GM18907 (cell line): ENCODE data around the gene GRK1.

Experiments
- ATAC-seq: cut with Tn5 transposase; IDR thresholded peaks from one replicate; pipeline ENCODE4 v1.9.1; 2021; ENCODE audit warnings: mild to moderate bottlenecking, moderate library complexity; ENCODE audit not compliant: unreplicated experiment

The GRK1 gene

DNA sequence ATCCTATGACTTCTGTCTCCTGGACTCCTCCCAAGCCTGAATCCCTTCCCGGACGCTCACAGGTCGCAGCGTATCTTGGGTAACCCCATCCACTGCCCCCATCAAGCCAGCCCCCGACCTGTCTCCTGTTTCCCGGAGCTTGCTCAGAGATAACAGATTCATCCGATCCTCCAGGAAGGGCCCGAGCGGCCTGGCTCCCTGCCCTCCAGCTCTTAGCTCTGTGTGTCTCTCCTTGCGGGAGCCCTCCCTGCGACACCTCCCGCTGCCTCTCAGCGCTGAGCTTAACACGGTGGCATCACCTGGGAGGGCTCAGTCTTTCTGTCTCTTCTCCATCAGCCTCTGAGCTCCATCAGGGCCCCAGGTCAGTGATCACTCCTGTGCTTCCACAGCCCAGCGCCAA is 87.7 kb downstream of the GRK1 start:
- ATAC-seq: no peak

DNA sequence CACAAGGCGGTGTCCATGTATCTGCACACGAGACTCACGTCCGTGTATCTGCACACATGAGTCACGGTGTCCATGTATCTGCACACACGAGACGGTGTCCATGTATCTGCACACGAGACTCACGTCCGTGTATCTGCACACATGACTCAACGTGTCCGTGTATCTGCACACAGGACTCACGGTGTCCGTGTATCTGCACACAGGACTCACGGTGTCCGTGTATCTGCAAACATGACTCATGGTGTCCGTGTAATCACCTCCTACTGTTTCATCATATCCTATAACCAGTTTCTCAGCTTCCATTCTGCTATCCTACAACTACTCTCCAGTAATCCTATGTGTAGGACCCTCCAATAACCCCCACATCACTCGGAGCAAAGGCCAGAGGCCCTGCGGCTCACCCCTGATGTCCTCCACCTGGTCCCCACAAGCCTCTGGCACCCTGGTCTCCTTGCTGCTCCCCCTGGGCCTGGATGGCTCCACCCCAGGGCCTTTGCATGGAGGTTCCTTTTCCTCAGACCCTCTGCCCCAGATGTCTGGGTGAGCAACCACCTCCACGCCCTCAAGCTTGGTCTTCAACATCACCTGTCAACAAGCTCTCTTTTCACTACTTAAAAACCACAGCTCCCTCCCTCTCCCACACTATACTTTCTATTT is 89.5 kb downstream of the GRK1 start:
- no peak for ATAC-seq

DNA sequence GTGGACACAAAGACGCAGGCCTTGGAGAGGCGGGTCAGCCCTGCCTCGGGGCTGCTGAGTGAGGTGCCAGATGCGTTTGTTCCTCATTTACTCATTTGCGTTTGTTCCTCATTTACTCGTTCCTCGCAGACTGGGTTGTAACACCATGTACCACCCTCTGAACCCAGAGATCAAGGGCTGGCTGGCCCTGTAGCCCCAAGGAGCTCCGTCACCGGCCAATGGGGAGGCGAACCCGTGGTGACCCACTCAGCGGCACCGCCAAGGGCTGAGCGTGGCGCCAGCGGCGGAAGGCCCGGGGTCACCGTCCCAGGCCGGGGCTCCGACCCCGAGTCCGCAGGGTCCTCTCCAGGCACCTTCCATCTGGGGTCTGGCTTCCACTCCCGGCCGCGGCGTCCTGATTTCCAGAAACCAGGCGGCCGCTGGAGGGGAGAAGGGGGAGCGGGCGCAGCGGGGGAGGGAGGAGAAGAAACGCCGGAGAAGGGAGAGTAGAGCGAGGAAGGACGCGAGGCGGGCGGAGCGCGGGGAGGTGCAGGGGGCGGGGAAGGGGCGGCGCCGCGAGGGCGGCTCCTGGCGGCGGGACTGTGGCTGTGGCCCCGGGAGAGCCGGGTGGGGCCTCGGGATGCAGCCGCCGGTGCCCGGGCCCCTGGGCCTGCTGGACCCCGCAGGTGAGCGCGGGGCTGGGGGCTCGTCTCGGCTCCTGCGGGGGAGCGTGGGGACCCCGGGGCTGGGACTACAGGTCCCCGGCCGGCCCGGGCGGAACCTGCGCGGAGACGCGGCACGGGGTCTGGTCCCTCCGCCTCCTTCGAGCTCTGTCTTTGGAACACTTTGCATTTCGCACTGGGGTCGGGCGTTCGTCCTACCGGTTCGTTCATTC is 91.9 kb downstream of the GRK1 start, which contains the start of gene TMEM255B:
TSS of gene TMEM255B (plus strand) at position 576 of the 874 bp plus-strand sequence. CDS start at position 620, 44 bp downstream.
- ATAC-seq: peak; percentile 80

DNA sequence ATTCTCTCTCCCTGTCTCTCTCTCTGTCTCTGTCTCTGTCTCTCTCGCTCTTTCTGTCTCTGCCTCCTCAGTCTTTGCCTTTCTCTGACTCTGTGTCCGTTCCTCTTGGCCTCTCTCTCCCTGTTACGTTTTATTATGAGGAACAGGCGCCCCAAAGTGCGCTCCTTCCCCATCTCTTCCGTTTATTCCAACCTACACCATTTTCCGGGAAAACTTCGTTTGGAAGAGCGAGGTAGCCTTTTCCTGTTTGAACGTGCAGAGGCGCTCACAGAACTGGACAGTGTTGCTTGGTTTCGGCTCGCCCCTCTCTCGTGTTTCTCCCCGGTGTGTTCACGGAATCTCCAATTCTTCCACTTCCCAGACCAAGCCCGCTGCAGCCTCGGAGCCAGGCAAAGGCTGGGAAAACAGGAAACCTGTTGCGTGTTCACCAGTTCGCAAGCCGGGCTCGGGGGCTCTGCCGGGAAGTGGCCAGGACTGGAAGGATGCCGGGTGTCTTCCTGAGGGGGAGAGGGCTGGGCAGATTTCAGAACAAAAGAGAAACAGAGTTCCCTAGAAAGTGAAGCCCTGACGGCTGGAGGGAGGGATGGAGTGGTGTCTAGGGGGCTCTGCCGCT is 92.6 kb downstream of the GRK1 start:
- peak; percentile 6 for ATAC-seq

DNA sequence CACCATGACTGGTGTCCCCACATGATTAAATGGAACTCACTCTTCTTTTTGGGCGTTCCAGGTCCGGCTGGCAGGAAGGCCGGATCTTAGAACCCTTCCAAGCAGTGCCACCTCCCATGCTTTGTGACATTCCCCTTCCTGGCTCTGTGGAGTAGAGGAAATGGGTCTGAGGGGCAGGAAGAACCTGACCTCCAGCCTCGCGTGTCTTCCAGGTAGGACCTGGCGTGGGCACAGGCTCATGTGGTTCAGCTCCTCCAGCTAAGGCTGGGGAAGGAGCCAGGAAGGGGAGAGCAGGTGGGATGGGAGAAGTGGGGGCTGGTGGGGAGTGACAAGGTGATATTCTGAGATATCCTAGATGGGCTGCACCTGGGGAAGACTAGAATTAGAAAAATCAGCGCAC is 94.1 kb downstream of the GRK1 start:
- ATAC-seq: no peak

DNA sequence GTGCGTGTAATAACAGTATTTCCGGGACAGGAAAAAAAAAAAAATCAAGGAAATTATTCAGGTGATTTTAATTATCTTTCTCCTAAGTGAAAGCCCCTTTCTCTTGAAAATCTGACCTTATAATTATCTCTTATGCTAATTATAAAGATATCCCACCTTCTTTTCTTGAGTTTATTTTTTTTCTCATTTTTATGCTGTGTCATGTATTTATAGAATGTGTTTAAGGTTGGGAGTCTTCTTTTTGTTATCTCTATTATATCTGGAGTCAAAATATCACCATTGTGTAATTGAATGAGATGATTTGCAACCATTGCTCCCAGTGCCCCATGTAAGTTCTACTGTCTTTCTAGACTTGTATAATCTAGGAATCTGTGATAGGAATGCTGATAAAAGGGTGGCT is 95.1 kb downstream of the GRK1 start:
- no peak for ATAC-seq

DNA sequence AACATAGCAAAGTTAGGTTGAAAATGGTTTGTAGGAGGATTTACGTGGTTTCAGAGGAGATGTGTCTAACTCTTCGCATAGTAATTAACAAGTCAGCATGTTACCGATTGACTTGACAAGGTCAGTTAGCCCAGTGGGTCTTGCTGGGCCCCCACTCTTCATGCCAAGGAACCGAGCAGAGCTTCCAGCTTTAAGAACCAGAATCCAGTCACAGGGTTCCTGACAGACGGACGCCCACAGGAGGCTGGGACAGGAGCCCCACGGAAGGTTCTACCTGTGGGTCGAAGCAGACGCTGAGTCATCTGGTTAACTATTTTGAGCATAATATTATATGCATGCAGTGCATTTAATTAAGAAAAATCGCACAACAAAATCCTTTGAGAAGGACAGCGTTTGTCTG is 95.5 kb downstream of the GRK1 start:
- no peak for ATAC-seq

DNA sequence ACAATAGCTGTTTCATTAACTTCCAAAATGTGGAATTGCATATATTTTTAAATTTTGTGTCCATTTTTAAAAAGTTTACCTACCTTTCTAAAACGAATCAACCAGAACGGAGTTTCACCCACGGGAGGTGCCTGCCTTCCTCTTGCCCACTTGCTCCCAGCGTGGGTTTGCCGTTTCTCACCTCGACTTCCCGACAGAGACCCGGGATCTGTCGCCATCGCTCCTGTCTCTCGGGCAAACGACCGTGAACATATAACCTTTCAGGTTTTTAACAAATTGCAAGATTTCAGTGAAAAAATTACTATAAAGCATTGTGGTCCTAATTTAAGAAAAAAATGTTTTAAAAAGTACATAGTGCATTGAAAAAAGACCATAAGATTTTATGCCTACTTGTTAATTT is 96.2 kb downstream of the GRK1 start:
- no peak for ATAC-seq

DNA sequence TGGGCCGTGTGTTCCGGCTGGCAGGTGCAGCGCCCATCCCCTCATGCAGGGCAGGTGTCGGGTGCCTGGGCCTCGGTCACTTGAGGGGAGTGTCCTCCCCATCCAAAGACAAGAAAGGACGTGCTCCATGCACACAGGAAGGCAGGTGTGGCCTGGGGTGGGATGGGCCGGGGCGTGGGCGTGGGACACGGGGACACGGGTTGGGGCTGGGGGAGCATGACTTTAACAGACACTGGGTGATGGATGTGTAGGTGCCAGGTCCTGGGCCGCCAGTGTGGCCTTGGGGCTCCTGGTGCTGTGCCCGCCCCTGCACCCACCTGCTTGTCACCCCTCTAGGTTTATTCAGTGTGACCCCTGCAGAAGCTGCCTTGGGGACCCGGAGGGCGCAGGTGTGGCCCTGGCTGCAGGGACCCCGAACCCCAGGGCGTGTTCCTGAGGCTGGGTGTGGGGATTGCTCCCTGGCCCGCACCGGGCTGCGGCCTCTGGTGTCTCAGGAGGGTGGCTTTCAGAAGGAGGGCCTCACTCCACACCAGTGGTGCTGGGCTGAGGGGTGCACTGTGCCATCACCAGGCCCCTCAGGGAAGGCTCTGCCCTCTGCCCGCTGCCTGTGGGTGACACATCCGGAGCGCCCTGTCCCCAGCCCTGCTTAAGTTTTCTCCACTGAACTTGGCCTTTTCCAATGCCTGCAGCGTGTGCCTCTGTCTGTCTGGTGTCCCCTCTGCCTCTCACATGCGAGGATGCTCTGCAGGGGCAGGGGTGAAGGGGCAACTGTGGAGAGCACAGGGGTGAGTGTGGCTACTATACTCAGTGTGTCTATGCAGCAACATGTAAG is 97.2 kb downstream of the GRK1 start:
- ATAC-seq: no peak

DNA sequence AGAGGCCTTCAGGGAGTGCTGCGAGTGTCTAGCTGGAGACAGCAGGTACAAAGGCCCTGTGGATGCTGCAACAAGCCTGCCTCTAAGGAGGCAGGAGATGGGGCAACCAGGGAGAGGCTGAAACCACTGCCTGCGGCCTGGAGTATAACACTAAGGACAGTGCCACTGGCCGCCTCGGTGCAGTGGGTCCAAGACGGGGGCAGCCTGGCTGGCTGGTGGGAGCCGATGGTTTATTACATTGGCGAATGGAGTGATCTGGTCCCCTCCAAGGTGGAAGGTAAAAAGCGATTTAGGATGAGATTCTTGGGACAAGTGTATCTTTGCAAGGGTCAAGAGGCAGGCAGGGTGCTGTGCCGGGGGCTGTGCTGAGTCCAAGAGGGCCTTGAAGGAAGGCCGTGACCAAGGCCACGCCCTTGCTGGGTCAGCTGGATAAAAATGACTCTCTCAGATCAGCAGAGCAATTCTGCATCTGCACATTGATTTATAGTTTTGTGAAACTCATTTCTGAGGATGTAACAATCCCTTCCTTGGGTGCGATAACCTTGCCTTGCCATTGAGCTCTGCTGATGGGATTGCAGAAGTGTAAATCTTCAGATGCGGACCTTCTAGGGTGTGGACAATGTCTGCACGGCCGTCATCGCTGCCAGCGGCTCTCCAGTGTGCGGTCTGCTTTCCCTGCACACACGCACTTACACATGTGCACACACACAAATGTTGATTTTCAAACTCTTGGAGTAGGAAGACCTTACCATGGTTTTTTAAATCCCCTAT is 98.0 kb downstream of the GRK1 start:
- no peak for ATAC-seq

DNA sequence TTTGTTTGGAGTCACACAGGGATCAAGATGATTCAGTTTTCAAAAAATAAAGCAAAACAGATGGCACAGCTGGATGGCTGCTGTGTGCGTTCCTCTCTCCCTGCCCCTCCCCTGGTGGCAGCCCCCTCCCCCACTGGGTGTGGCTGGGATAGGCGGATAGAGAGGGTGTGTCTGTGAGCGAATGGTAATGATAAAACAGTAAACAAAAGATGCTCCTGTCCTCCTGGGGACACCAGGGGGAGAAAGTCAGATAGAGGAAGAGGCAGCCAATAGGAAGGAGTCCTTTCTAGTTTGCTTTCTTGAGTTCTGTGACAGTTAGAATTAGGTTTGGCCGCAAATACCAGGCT is 98.5 kb downstream of the GRK1 start:
- no peak for ATAC-seq

DNA sequence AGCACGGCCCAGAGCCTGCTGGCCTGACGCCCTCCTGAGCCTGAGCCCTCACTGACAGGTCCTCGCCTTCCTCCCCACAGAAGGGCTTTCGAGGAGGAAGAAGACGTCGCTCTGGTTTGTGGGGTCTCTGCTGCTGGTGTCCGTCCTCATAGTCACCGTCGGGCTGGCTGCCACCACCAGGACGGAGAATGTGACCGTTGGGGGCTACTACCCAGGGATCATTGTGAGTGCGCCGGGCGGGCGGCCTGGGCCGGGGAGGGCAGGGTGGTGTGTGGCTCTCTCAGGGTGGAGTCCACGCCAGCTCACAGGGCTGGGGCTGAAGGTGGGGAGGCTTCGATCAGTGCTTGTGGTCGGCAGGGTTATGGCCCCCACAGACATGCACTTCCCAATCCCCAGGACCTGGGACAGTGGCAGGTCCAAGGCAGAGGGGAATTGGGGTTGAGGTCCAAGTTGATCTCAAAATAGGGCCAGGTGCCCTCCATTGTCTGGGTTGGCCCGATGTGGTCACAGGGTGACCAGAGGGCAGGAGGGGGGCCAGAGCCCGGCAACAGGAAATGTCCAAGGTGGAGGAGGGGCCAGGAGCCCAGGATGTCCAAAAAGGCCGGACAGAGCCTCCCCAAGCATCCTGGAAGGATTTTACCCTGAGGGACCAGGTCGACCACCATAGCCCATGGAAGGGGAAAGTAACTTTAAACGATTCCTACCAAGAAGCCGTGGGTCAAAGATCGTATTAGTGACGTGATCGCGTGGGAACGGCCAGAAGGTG is 99.2 kb downstream of the GRK1 start:
- ATAC-seq: no peak

DNA sequence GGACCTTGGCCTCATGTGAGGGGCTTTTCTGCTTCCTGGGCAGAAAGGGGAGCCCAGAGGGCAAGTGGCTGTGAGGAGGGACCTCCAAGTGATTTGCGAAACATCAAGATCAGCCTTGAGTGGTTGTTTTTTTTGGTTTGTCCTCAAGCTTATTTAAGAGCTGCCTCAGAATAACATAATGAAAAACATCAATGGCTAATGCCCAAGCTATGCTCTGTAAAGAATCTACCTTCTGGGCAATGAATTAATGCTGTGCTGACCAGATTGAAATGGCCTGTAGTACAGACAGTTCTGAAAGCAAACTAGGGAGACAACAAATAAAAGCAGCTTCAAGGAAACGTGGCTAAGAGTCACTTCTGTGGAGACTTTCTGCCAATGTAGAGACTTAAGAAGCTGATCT is 100.3 kb downstream of the GRK1 start:
- ATAC-seq: no peak

DNA sequence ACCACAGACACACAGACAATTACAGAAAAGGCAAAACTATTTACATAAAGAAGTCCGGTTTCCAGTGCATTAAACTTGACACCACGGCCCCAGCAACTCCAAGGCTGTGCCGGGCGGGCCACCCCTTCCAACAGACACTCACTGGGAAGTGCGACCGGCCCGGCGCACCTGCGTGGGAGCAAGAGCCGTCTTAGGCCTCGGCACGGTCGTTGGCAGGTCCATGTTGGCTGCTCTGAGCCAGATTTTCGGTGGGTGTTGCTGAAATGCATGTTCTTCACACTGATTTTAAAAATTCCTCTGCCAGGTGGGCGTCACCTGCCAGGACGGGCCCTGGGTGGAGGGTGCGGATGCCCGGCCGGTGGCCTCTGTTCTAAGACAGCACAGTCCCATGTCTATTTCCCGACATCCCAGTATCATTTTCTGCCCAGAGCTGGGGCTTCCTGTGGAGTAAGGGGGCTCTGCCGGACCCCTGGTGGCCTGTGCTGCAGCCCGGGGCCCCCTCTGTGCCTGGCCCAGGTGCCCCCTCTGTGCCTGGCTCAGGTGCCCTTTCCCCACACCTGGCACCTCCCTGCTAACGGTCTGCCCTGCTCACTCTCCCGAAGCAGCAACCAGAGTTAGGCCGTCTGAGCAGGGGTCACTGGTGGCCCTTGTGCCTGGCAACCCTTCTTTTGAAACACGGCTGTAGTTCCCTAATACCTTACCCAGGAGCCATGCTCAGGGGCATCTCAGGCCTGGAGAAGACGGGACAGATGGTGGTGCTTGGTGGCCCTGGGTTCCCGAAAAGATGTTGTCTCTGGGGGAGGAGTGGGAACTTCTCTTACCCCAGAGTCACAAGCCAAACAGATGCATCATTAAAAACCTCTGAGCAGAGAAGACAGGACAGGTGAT is 101.2 kb downstream of the GRK1 start:
- no peak for ATAC-seq

DNA sequence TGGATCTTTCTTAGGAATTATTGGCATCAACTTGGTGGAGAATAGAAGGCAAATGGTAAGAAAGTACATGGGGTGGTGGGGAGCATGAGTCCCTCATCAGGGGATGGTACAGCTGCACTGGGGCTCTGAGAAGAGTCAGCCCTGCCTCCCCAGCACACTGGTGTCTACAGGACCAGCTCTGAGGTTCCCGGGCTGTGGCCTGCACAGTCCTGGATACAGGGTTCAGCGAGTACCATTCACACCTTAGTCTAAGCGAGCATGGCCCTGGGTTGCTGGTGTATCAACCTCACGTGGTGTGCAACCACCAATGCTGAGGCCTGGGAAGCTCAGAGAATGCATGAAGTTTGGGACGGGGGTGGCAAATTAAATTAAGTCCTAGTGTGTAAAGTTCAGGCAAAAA is 102.1 kb downstream of the GRK1 start:
- no peak for ATAC-seq

DNA sequence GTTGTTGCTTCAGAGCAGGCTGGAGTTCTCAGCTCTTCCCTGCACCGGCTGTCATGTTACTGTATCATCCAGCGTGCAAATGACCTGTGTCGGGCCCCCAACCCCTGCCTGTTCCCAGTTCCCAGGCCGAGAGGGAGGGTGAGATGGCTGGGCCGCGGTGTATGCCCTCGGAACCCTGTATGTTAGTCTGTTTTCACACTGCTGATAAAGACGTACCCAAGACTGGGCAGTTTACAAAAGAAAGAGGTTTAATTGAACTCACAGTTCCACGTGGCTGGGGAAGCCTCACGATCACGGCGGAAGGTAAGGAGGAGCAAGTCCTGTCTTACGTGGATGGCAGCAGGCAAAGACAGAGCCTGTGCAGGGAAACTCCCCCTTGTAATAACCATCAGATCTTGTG is 102.9 kb downstream of the GRK1 start:
- no peak for ATAC-seq

DNA sequence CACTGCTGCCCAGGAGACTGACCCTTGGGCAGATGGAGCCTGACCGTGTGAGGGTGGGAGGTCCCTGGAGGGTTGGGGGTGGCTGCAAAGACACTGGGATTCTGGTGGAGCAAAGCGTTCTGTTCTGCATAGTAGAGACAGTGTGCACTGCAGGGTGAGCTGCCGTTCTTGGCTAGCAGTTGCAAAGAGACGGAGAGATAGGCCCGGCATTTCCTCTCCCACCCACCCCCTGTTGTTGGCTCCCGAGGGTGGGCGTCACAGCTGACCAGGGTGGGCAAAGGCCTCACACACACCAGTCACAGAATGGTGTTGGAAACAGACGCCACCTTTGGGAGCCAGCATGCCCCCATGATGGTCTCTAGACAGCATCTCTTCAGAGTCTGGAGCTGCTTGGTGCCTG is 103.4 kb downstream of the GRK1 start:
- no peak for ATAC-seq

DNA sequence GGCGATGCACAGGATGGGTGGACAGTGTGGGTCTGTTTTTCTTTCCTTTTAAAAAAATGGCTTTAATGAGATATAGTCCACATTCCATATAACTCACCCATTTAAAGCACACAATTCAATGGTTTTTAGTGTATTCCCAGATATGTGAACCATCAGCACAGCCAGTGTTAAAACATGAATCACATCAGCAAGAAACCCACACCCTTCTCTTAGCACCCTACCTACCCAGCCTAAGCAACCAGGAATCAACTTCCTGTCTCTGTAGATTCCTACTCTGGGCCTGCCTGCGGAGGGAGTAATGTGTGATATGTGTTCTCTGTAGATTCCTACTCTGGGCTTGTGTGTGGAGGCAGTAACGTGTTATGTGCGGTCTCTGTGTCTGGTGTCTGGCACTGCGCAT is 103.9 kb downstream of the GRK1 start:
- ATAC-seq: no peak
